ENCODE data around the gene TMEM150B. TPM values are rescaled to one million over a fixed set of nuclear protein-coding genes. Genes with fewer than 3 reads are reported as not detected.

Gene TMEM150B
- total RNA-seq, 2 experiments from 2014 or later = not detected

DNA sequence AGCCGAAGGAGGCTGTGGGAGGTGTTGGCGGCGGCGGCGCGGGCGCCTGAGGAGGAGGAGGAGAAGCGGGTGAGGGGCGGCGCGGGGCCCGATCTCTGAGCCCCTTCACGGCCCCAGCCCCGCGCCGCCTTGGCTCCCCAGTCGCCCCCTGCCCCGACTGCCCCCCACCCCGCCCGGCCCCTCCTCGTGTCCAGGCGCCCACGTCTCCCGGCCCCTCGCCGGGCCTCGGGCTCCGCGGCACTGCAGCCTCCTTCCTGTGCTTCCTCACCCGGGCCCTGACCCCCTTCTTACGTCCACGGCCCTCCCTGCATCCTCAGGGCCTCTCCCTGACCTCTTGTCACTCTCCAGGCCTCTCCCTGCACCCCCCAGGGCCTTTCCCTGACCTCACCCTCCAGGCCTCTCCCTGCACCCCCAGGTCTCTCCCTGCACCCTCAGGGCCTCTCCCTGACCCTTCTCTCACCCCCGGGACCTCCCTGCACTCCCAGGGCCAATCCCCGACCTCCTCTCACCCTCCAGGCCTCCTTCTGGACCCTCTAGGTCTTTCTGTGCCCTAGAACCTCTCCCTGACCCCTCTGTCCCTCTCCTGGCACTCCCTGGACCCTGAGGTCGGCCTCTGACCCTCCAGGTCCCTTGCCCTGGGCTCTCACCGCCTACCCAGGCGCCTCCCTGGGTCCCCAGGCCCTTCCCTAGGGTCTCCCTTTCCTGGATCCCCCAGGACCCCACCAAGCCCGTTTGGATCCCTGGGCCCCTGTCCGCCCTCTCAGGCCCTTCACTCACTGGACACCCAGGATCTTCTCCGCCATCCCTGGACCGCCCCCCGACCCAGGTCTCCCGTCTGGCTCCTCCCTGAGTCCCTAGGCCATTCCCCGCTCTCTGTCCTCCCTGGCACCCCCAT lies 15.0 kb upstream of the TMEM150B start:
- intact Hi-C loops (cut with micrococcal nuclease; ENCODE audit: unreplicated experiment) = loop anchor here (2.0 to 5.0 kb wide), 2 partner anchors 29 to 38 kb away; no protein-coding TSS in a partner anchor
- Histone ChIP-seq H3K36me3 (ENCODE audit: insufficient read depth, low read length) (no peaks in the 10 kb centered on the region), H3K27ac (ENCODE audit: low read depth, low read length, poor library complexity, severe bottlenecking) (peak overlapping the region; percentile 53), H3K4me3 (ENCODE audit: low read depth, low read length, poor library complexity, severe bottlenecking) (peak overlapping the region; percentile 89), H3K9me2 (ENCODE audit: insufficient read depth, low read length) (no peaks in the 10 kb centered on the region), H4K20me1 (ENCODE audit: insufficient read depth, low read length) (no peaks in the 10 kb centered on the region), H2AFZ (ENCODE audit: low read length) (no peak overlapping the region), H3K4me2 (ENCODE audit: low read length) (peak overlapping the region; percentile 99), H3K4me1 (ENCODE audit: insufficient read depth, low read length, poor library complexity, severe bottlenecking) (peaks cover 28% of the 10 kb centered on the region), H3K79me2 (ENCODE audit: insufficient read depth, low read depth, low read length) (no peaks in the 10 kb centered on the region), H3K9me3 (ENCODE audit: low read length) (no peaks in the 10 kb centered on the region)
- CTCF ChIA-PET (ENCODE audit: unreplicated experiment) = interaction anchor here (0.5 to 1.0 kb wide), 3 partner anchors 9 to 781 kb away, joined by 5 to 7 read pairs (median 6); partner anchors contain the start of gene ZNF787
- BruUV-seq (replicated peaks) = no TSS peak
- POLR2A ChIA-PET = interaction anchor here (0.5 to 1.5 kb wide), 8 partner anchors 13 to 294 kb away, joined by 3 to 7 read pairs (median 3); partner anchors contain the start of gene TMEM238
- TF ChIP-seq EZH2phosphoT487 (IDR thresholded peaks at IDR 0.05; ENCODE audit: borderline replicate concordance, low read depth, low read length) = no peak
- TF ChIP-seq, protein P1, sequence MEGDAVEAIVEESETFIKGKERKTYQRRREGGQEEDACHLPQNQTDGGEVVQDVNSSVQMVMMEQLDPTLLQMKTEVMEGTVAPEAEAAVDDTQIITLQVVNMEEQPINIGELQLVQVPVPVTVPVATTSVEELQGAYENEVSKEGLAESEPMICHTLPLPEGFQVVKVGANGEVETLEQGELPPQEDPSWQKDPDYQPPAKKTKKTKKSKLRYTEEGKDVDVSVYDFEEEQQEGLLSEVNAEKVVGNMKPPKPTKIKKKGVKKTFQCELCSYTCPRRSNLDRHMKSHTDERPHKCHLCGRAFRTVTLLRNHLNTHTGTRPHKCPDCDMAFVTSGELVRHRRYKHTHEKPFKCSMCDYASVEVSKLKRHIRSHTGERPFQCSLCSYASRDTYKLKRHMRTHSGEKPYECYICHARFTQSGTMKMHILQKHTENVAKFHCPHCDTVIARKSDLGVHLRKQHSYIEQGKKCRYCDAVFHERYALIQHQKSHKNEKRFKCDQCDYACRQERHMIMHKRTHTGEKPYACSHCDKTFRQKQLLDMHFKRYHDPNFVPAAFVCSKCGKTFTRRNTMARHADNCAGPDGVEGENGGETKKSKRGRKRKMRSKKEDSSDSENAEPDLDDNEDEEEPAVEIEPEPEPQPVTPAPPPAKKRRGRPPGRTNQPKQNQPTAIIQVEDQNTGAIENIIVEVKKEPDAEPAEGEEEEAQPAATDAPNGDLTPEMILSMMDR (conservative IDR thresholded peaks at IDR 0.05; ENCODE audit: low read length) = no peak
- DNase-seq (ENCODE audit: low spot score) = no peak

DNA sequence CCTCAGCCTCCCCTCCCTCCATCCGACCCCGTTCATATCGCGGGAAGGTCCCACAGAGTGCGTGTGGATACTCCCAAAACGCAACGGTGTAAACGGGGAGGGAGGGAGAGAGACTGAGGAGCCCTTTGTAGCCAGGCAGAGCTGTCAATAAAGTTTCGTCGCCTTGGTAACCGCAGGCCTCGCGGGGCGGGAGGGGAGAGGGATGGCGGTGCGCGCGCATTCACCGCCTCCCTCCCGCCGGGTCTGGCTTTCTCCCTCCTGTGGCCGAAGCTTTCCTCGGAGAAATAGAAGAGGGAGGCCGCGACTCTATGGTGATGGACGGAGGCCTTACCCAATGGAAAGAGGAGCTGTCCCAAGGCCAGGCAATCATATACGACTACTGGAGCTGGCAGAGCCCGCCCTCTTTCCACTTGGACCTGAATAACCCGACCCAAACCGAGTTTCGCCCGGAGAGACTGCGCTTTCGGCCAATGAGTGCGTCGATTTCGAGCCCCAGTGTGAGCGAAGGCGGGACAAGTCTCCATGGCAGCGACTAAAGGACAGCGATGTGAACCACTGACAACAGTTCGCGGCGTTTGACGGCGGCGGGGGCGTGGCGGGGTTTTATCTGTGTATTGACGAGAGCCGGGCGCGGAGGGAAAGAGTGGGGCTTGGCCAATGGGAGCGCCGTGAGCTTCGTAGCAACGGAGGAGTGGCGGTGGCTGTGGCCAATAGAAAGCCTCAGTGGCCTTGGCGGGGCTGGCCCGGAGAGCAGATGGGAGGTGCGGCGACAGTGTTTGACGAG lies 14.2 kb upstream of the TMEM150B start, which contains the start of gene KMT5C:
Gene KMT5C, plus strand, starts transcription at position 772 of the 784 bp plus-strand sequence. CDS start 2,061 bp downstream, outside the sequence.
- Histone ChIP-seq H3K9me3 (ENCODE audit: low read length) (no peaks in the 10 kb centered on the region), H3K4me3 (ENCODE audit: low read depth, low read length, poor library complexity, severe bottlenecking) (peak within 1 kb of the TSS; percentile 89), H3K4me1 (ENCODE audit: insufficient read depth, low read length, poor library complexity, severe bottlenecking) (peaks cover 28% of the 10 kb centered on the region), H3K9me2 (ENCODE audit: insufficient read depth, low read length) (no peaks in the 10 kb centered on the region), H3K4me2 (ENCODE audit: low read length) (peak within 1 kb of the TSS; percentile 99), H3K79me2 (ENCODE audit: insufficient read depth, low read depth, low read length) (no peaks in the 10 kb centered on the region), H4K20me1 (ENCODE audit: insufficient read depth, low read length) (no peaks in the 10 kb centered on the region), H2AFZ (ENCODE audit: low read length) (peak within 1 kb of the TSS; percentile 87), H3K27ac (ENCODE audit: low read depth, low read length, poor library complexity, severe bottlenecking) (peak within 1 kb of the TSS; percentile 53), H3K36me3 (ENCODE audit: insufficient read depth, low read length) (no peaks in the 10 kb centered on the region)
- ChIA-PET CTCF (ENCODE audit: unreplicated experiment) (interaction anchor here (0.5 to 1.0 kb wide), 7 partner anchors 9 to 782 kb away, joined by 3 to 7 read pairs (median 4); partner anchors contain the start of gene ZNF787), POLR2A (interaction anchor here (0.5 to 1.5 kb wide), 11 partner anchors 17 to 295 kb away, joined by 3 to 7 read pairs (median 3); partner anchors contain the start of gene TMEM238)
- intact Hi-C loops (cut with micrococcal nuclease; ENCODE audit: unreplicated experiment) = loop anchor here (2.0 to 5.0 kb wide), 2 partner anchors 28 to 37 kb away; no protein-coding TSS in a partner anchor
- no TSS peak for BruUV-seq (replicated peaks)
- TF ChIP-seq, protein P1 (conservative IDR thresholded peaks at IDR 0.05; ENCODE audit: low read length) = no peak
- no peak for TF ChIP-seq EZH2phosphoT487 (IDR thresholded peaks at IDR 0.05; ENCODE audit: borderline replicate concordance, low read depth, low read length)
- DNase-seq (ENCODE audit: low spot score) = peak; percentile 100
